ENCODE measurements around the gene CACNB2. TPM values are rescaled to one million over a fixed set of nuclear protein-coding genes. Genes with fewer than 3 reads are reported as not detected.

The CACNB2 gene
- total RNA-seq, 1 experiment from 2014 or later, result 0.07 TPM

DNA sequence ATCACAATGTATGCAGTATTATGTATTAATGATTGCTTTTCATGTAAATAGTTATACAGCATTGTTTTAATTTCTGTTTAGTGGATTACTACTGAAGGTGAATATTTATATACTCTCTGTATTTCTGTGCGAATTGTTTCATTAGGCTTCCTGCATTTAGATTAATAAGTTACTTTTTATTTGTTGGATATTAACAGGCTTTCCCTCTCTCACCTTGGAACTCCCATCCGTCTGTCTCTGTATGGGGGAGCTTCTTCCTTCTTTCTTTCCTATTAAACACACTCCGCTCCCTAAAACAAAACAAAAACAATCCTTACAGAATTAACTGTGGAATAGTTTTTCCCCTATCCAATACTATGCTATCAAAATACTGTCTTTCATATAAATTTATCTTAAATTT, 205.1 kb downstream of the CACNB2 start:
- Histone ChIP-seq H3K27me3 (ENCODE audit: low read length) (peaks cover 13% of the 10 kb centered on the region), H3K9me3 (ENCODE audit: low read length) (no peaks in the 10 kb centered on the region), H3K27ac (ENCODE audit: low read length) (no peak overlapping the region), H3K9ac (ENCODE audit: low read length) (no peak overlapping the region), H3K36me3 (ENCODE audit: low read depth, low read length) (no peaks in the 10 kb centered on the region), H3F3A (ENCODE audit: low read length, unreplicated experiment) (no peaks in the 10 kb centered on the region), H2AFZ (ENCODE audit: low read length) (no peak overlapping the region), H3K4me2 (ENCODE audit: low read length) (no peak overlapping the region), H3K79me2 (ENCODE audit: low read length) (no peaks in the 10 kb centered on the region), H3K4me1 (ENCODE audit: insufficient read depth, low read length) (no peaks in the 10 kb centered on the region), H4K20me1 (ENCODE audit: low read length) (no peaks in the 10 kb centered on the region), H3K4me3 (ENCODE audit: low read length) (no peak overlapping the region), H3K9me2 (replicated peaks; ENCODE audit: low read length) (no peaks in the 10 kb centered on the region)
- ChIA-PET CTCF (no interaction called here), POLR2A (ENCODE audit: unreplicated experiment) (no interaction called here)
- intact Hi-C loops (cut with micrococcal nuclease), result no loop called here
- no TSS peak for BruUV-seq (replicated peaks)
- DNase-seq, result no peak
- no peak for ATAC-seq
- TF ChIP-seq EZH2 (IDR thresholded peaks at IDR 0.05; ENCODE audit: low read length, unreplicated experiment) (no peak), EZH2phosphoT487 (IDR thresholded peaks at IDR 0.05; ENCODE audit: borderline replicate concordance, low read length) (no peak)
- TF ChIP-seq, protein P1, sequence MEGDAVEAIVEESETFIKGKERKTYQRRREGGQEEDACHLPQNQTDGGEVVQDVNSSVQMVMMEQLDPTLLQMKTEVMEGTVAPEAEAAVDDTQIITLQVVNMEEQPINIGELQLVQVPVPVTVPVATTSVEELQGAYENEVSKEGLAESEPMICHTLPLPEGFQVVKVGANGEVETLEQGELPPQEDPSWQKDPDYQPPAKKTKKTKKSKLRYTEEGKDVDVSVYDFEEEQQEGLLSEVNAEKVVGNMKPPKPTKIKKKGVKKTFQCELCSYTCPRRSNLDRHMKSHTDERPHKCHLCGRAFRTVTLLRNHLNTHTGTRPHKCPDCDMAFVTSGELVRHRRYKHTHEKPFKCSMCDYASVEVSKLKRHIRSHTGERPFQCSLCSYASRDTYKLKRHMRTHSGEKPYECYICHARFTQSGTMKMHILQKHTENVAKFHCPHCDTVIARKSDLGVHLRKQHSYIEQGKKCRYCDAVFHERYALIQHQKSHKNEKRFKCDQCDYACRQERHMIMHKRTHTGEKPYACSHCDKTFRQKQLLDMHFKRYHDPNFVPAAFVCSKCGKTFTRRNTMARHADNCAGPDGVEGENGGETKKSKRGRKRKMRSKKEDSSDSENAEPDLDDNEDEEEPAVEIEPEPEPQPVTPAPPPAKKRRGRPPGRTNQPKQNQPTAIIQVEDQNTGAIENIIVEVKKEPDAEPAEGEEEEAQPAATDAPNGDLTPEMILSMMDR (conservative IDR thresholded peaks at IDR 0.05; ENCODE audit: low read depth, low read length), result no peak

DNA sequence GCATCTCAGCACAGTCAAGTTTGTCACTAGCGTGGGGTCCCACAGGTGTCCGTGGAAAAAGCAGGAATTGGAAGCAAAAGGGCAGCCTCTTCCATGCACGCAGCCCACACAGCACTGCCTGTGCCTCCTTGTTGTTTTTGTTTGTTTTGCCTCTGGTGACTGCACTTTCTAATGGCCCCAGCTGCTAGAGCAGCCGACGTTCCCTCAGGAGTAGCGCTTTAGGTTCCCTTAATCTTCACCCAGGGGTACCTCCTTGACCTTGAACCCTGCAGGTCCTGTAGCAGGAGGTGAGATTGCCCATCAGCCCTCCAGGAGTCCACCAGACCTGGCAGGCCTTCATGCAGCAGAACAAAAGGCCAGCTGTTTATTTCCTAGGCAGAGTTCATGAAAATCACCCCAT, 210.1 kb downstream of the CACNB2 start:
- no peaks in the 10 kb centered on the region for H3K27me3 ChIP-seq (ENCODE audit: low read length)
- H3K79me2 ChIP-seq (ENCODE audit: low read length), result no peaks in the 10 kb centered on the region
- no peak overlapping the region for H3K4me2 ChIP-seq (ENCODE audit: low read length)
- no peak overlapping the region for H2AFZ ChIP-seq (ENCODE audit: low read length)
- CTCF ChIA-PET, result no interaction called here
- H3K9ac ChIP-seq (ENCODE audit: low read length), result no peak overlapping the region
- no peak overlapping the region for H3K4me3 ChIP-seq (ENCODE audit: low read length)
- POLR2A ChIA-PET (ENCODE audit: unreplicated experiment), result no interaction called here
- intact Hi-C loops (cut with micrococcal nuclease), result no loop called here
- no peak overlapping the region for H3K27ac ChIP-seq (ENCODE audit: low read length)
- no peak for TF ChIP-seq EZH2phosphoT487 (IDR thresholded peaks at IDR 0.05; ENCODE audit: borderline replicate concordance, low read length)
- TF ChIP-seq EZH2 (IDR thresholded peaks at IDR 0.05; ENCODE audit: low read length, unreplicated experiment), result no peak
- TF ChIP-seq, protein P1 (conservative IDR thresholded peaks at IDR 0.05; ENCODE audit: low read depth, low read length), result no peak
- no peak for ATAC-seq
- no TSS peak for BruUV-seq (replicated peaks)
- no peaks in the 10 kb centered on the region for H3K9me2 ChIP-seq (replicated peaks; ENCODE audit: low read length)
- H4K20me1 ChIP-seq (ENCODE audit: low read length), result no peaks in the 10 kb centered on the region
- no peaks in the 10 kb centered on the region for H3K4me1 ChIP-seq (ENCODE audit: insufficient read depth, low read length)
- DNase-seq, result no peak
- no peaks in the 10 kb centered on the region for H3F3A ChIP-seq (ENCODE audit: low read length, unreplicated experiment)
- H3K36me3 ChIP-seq (ENCODE audit: low read depth, low read length), result no peaks in the 10 kb centered on the region
- no peaks in the 10 kb centered on the region for H3K9me3 ChIP-seq (ENCODE audit: low read length)

DNA sequence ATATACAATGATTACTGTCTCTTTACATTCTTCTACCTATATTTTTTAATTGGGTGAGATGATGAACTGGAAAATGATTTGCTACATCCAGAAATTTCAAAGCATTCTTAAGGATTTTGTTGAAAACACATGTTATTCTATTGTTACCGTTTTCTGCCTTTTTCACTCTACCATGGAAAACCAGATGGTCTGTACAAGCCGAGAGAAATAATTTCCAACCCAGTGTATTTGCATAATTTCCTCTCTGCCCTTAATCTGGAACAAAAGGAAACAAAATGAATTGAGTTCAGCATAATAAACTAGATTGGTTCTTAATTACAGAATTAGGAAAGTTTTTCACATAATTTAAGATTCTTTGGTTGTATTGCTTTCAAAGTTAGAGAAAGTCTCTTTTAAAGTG, 211.2 kb downstream of the CACNB2 start:
- ChIA-PET POLR2A (ENCODE audit: unreplicated experiment) (no interaction called here), CTCF (no interaction called here)
- no peak overlapping the region for H3K4me3 ChIP-seq (ENCODE audit: low read length)
- BruUV-seq (replicated peaks), result no TSS peak
- H3K27ac ChIP-seq (ENCODE audit: low read length), result no peak overlapping the region
- DNase-seq (no peak), ATAC-seq (no peak)
- intact Hi-C loops (cut with micrococcal nuclease), result no loop called here
- H3K9me2 ChIP-seq (replicated peaks; ENCODE audit: low read length), result no peaks in the 10 kb centered on the region
- H3K79me2 ChIP-seq (ENCODE audit: low read length), result no peaks in the 10 kb centered on the region
- TF ChIP-seq EZH2phosphoT487 (IDR thresholded peaks at IDR 0.05; ENCODE audit: borderline replicate concordance, low read length), result no peak
- H2AFZ ChIP-seq (ENCODE audit: low read length), result no peak overlapping the region
- H3K27me3 ChIP-seq (ENCODE audit: low read length), result no peaks in the 10 kb centered on the region
- no peaks in the 10 kb centered on the region for H4K20me1 ChIP-seq (ENCODE audit: low read length)
- H3K9me3 ChIP-seq (ENCODE audit: low read length), result no peaks in the 10 kb centered on the region
- no peak overlapping the region for H3K4me2 ChIP-seq (ENCODE audit: low read length)
- H3K4me1 ChIP-seq (ENCODE audit: insufficient read depth, low read length), result no peaks in the 10 kb centered on the region
- H3F3A ChIP-seq (ENCODE audit: low read length, unreplicated experiment), result no peaks in the 10 kb centered on the region
- no peak overlapping the region for H3K9ac ChIP-seq (ENCODE audit: low read length)
- H3K36me3 ChIP-seq (ENCODE audit: low read depth, low read length), result no peaks in the 10 kb centered on the region
